ENCODE results near the gene RBM26.

RBM26 gene

GRCh38 chr13:79338343-79338742 lies 67.7 kb downstream of the RBM26 start:
- Histone ChIP-seq H3K4me3 (ENCODE audit: low read depth, low read length) (no peak overlapping the region), H3K79me2 (ENCODE audit: control insufficient read depth, insufficient read depth, low read length, unreplicated experiment) (no peaks in the 10 kb centered on the region), H3K27me3 (ENCODE audit: insufficient read depth, low read length) (no peaks in the 10 kb centered on the region), H3K36me3 (ENCODE audit: insufficient read depth, low read length) (peaks cover 29% of the 10 kb centered on the region), H3K4me1 (ENCODE audit: control insufficient read depth, insufficient read depth, low read length, unreplicated experiment) (no peaks in the 10 kb centered on the region), H3K27ac (ENCODE audit: low read depth, low read length) (no peak overlapping the region), H2AFZ (ENCODE audit: low read length, unreplicated experiment) (no peak overlapping the region)

- Histone ChIP-seq H3K27me3 (ENCODE audit: insufficient read depth, low read length) (no peaks in the 10 kb centered on the region), H3K4me1 (ENCODE audit: control insufficient read depth, insufficient read depth, low read length, unreplicated experiment) (no peaks in the 10 kb centered on the region), H2AFZ (ENCODE audit: low read length, unreplicated experiment) (no peak overlapping the region), H3K79me2 (ENCODE audit: control insufficient read depth, insufficient read depth, low read length, unreplicated experiment) (no peaks in the 10 kb centered on the region), H3K27ac (ENCODE audit: low read depth, low read length) (no peak overlapping the region), H3K36me3 (ENCODE audit: insufficient read depth, low read length) (peaks cover 31% of the 10 kb centered on the region), H3K4me3 (ENCODE audit: low read depth, low read length) (no peak overlapping the region)
These were observed 69.1 kb downstream of the RBM26 start for GRCh38 chr13:79336966-79337365.

GRCh38 chr13:79328510-79328909 lies 77.5 kb downstream of the RBM26 start:
- Histone ChIP-seq H3K79me2 (ENCODE audit: control insufficient read depth, insufficient read depth, low read length, unreplicated experiment) (no peaks in the 10 kb centered on the region), H3K4me3 (ENCODE audit: low read depth, low read length) (no peak overlapping the region), H3K36me3 (ENCODE audit: insufficient read depth, low read length) (peaks cover 14% of the 10 kb centered on the region), H3K27me3 (ENCODE audit: insufficient read depth, low read length) (no peaks in the 10 kb centered on the region), H3K27ac (ENCODE audit: low read depth, low read length) (no peak overlapping the region), H3K4me1 (ENCODE audit: control insufficient read depth, insufficient read depth, low read length, unreplicated experiment) (no peaks in the 10 kb centered on the region), H2AFZ (ENCODE audit: low read length, unreplicated experiment) (no peak overlapping the region)

- Histone ChIP-seq H2AFZ (ENCODE audit: low read length, unreplicated experiment) (no peak overlapping the region), H3K4me3 (ENCODE audit: low read depth, low read length) (no peak overlapping the region), H3K79me2 (ENCODE audit: control insufficient read depth, insufficient read depth, low read length, unreplicated experiment) (no peaks in the 10 kb centered on the region), H3K36me3 (ENCODE audit: insufficient read depth, low read length) (peaks cover 12% of the 10 kb centered on the region), H3K27ac (ENCODE audit: low read depth, low read length) (no peak overlapping the region), H3K4me1 (ENCODE audit: control insufficient read depth, insufficient read depth, low read length, unreplicated experiment) (no peaks in the 10 kb centered on the region), H3K27me3 (ENCODE audit: insufficient read depth, low read length) (no peaks in the 10 kb centered on the region)
These were observed 85.6 kb downstream of the RBM26 start for GRCh38 chr13:79320433-79320832.

GRCh38 chr13:79318664-79319063 lies 87.4 kb downstream of the RBM26 start:
- peaks cover 12% of the 10 kb centered on the region for H3K36me3 ChIP-seq (ENCODE audit: insufficient read depth, low read length)

GRCh38 chr13:79317856-79318255 lies 88.2 kb downstream of the RBM26 start:
- Histone ChIP-seq H3K27ac (ENCODE audit: low read depth, low read length) (no peak overlapping the region), H2AFZ (ENCODE audit: low read length, unreplicated experiment) (no peak overlapping the region), H3K27me3 (ENCODE audit: insufficient read depth, low read length) (no peaks in the 10 kb centered on the region), H3K4me3 (ENCODE audit: low read depth, low read length) (no peak overlapping the region), H3K4me1 (ENCODE audit: control insufficient read depth, insufficient read depth, low read length, unreplicated experiment) (no peaks in the 10 kb centered on the region), H3K79me2 (ENCODE audit: control insufficient read depth, insufficient read depth, low read length, unreplicated experiment) (no peaks in the 10 kb centered on the region), H3K36me3 (ENCODE audit: insufficient read depth, low read length) (peaks cover 12% of the 10 kb centered on the region)

More at GRCh38 chr13:79318664-79319063, 87.4 kb downstream of the RBM26 start:
- H3K27me3 ChIP-seq (ENCODE audit: insufficient read depth, low read length), result no peaks in the 10 kb centered on the region
- H3K4me1 ChIP-seq (ENCODE audit: control insufficient read depth, insufficient read depth, low read length, unreplicated experiment), result no peaks in the 10 kb centered on the region
- H3K27ac ChIP-seq (ENCODE audit: low read depth, low read length), result no peak overlapping the region
- H3K79me2 ChIP-seq (ENCODE audit: control insufficient read depth, insufficient read depth, low read length, unreplicated experiment), result no peaks in the 10 kb centered on the region
- no peak overlapping the region for H2AFZ ChIP-seq (ENCODE audit: low read length, unreplicated experiment)
- H3K4me3 ChIP-seq (ENCODE audit: low read depth, low read length), result no peak overlapping the region

GRCh38 chr13:79314652-79315051 lies 91.4 kb downstream of the RBM26 start:
- Histone ChIP-seq H3K79me2 (ENCODE audit: control insufficient read depth, insufficient read depth, low read length, unreplicated experiment) (no peaks in the 10 kb centered on the region), H3K36me3 (ENCODE audit: insufficient read depth, low read length) (peaks cover 7% of the 10 kb centered on the region; the same call in 1 of the 2 replicates), H3K4me1 (ENCODE audit: control insufficient read depth, insufficient read depth, low read length, unreplicated experiment) (no peaks in the 10 kb centered on the region), H3K4me3 (ENCODE audit: low read depth, low read length) (no peak overlapping the region), H3K27ac (ENCODE audit: low read depth, low read length) (no peak overlapping the region), H3K27me3 (ENCODE audit: insufficient read depth, low read length) (no peaks in the 10 kb centered on the region), H2AFZ (ENCODE audit: low read length, unreplicated experiment) (no peak overlapping the region)

GRCh38 chr13:79312340-79312855 lies 93.7 kb downstream of the RBM26 start:
- Histone ChIP-seq H3K27me3 (ENCODE audit: insufficient read depth, low read length) (no peaks in the 10 kb centered on the region), H3K79me2 (ENCODE audit: control insufficient read depth, insufficient read depth, low read length, unreplicated experiment) (no peaks in the 10 kb centered on the region), H3K4me3 (ENCODE audit: low read depth, low read length) (no peak overlapping the region), H3K27ac (ENCODE audit: low read depth, low read length) (no peak overlapping the region), H2AFZ (ENCODE audit: low read length, unreplicated experiment) (no peak overlapping the region), H3K4me1 (ENCODE audit: control insufficient read depth, insufficient read depth, low read length, unreplicated experiment) (no peaks in the 10 kb centered on the region), H3K36me3 (ENCODE audit: insufficient read depth, low read length) (no peaks in the 10 kb centered on the region; the same call in 1 of the 2 replicates)

GRCh38 chr13:79311386-79311785 lies 94.7 kb downstream of the RBM26 start:
- Histone ChIP-seq H3K27me3 (ENCODE audit: insufficient read depth, low read length) (0 out of 2 replicates have a peak, but pooled peaks cover 5% of the 10 kb centered on the region), H3K4me1 (ENCODE audit: control insufficient read depth, insufficient read depth, low read length, unreplicated experiment) (no peaks in the 10 kb centered on the region), H2AFZ (ENCODE audit: low read length, unreplicated experiment) (no peak overlapping the region), H3K27ac (ENCODE audit: low read depth, low read length) (no peak overlapping the region), H3K79me2 (ENCODE audit: control insufficient read depth, insufficient read depth, low read length, unreplicated experiment) (no peaks in the 10 kb centered on the region), H3K36me3 (ENCODE audit: insufficient read depth, low read length) (no peaks in the 10 kb centered on the region; the same call in 1 of the 2 replicates), H3K4me3 (ENCODE audit: low read depth, low read length) (no peak overlapping the region)

- Histone ChIP-seq H3K27me3 (ENCODE audit: insufficient read depth, low read length) (0 out of 2 replicates have a peak, but pooled peaks cover 8% of the 10 kb centered on the region), H3K4me1 (ENCODE audit: control insufficient read depth, insufficient read depth, low read length, unreplicated experiment) (no peaks in the 10 kb centered on the region), H3K27ac (ENCODE audit: low read depth, low read length) (no peak overlapping the region), H3K79me2 (ENCODE audit: control insufficient read depth, insufficient read depth, low read length, unreplicated experiment) (no peaks in the 10 kb centered on the region), H3K36me3 (ENCODE audit: insufficient read depth, low read length) (no peaks in the 10 kb centered on the region; the same call in 1 of the 2 replicates), H2AFZ (ENCODE audit: low read length, unreplicated experiment) (no peak overlapping the region), H3K4me3 (ENCODE audit: low read depth, low read length) (no peak overlapping the region)
These were observed 96.4 kb downstream of the RBM26 start for GRCh38 chr13:79309690-79310089.

GRCh38 chr13:79307866-79308298 lies 98.2 kb downstream of the RBM26 start:
- no peak overlapping the region for H2AFZ ChIP-seq (ENCODE audit: low read length, unreplicated experiment)
- H3K79me2 ChIP-seq (ENCODE audit: control insufficient read depth, insufficient read depth, low read length, unreplicated experiment), result no peaks in the 10 kb centered on the region
- 0 out of 2 replicates have a peak, but pooled peaks cover 8% of the 10 kb centered on the region for H3K27me3 ChIP-seq (ENCODE audit: insufficient read depth, low read length)
- H3K4me1 ChIP-seq (ENCODE audit: control insufficient read depth, insufficient read depth, low read length, unreplicated experiment), result no peaks in the 10 kb centered on the region
- H3K4me3 ChIP-seq (ENCODE audit: low read depth, low read length), result no peak overlapping the region
- H3K27ac ChIP-seq (ENCODE audit: low read depth, low read length), result no peak overlapping the region
- H3K36me3 ChIP-seq (ENCODE audit: insufficient read depth, low read length), result no peaks in the 10 kb centered on the region

All from ACC112 (cell line).